Articular chondrocyte of knee joint (primary cell): ENCODE results near the gene FRMD8. TPM values are rescaled to one million over a fixed set of nuclear protein-coding genes. Genes with fewer than 3 reads are reported as not detected.

Experiments
- small RNA-seq: library from RNA; depleted of rRNA; stranded (forward); fragments of <200 nt; gene quantifications from one replicate; pipeline ENCODE3, GENCODE V24; 2012
- total RNA-seq: library from RNA; depleted of rRNA; stranded (reverse); fragments of >200 nt; gene quantifications from 2 replicates; pipeline ENCODE4 v1.2.3, GENCODE V29; 2012

FRMD8 gene
- total RNA-seq = 38.3 and 58.9 TPM in 2 replicates

GRCh38 chr11:65386307-65387140 is at the start of gene FRMD8:
Gene FRMD8 (plus strand): TSS chr11:65386637. CDS start chr11:65387037, 400 bp downstream.

GRCh38 chr11:65354265-65355012 is 32.0 kb upstream of the FRMD8 start, which contains the start of gene TIGD3:
Gene TIGD3 (plus strand): TSS chr11:65354751. CDS start chr11:65355809, 1,058 bp downstream.

GRCh38 chr11:65382033-65382803 is 4.2 kb upstream of the FRMD8 start, which contains the start of gene SLC25A45:
Gene SLC25A45 (minus strand): TSS chr11:65382646. CDS start chr11:65381951, 695 bp downstream.

GRCh38 chr11:65422633-65423515 is 36.4 kb downstream of the FRMD8 start, which contains the start of gene NEAT1:
Gene NEAT1 (plus strand): TSS chr11:65422798.

Small RNAs within 50 kb of the gene (small RNA-seq; reads per million reads assigned to genes)
- gene RF01684 = not detected

Other genes starting within 250 kb of the FRMD8 start
- gene SPDYC, start 216.4 kb upstream of the FRMD8 start, total RNA-seq = not detected in 2 replicates
- gene CAPN1, start 204.7 kb upstream of the FRMD8 start, total RNA-seq = 82.6 and 111 TPM in 2 replicates
- gene POLA2, start 124.7 kb upstream of the FRMD8 start, total RNA-seq = 6.0 and 6.8 TPM in 2 replicates
- gene CDC42EP2, start 71.8 kb upstream of the FRMD8 start, total RNA-seq = 21.0 and 24.5 TPM in 2 replicates
- gene DPF2, start 52.8 kb upstream of the FRMD8 start, total RNA-seq = 45.1 and 47.1 TPM in 2 replicates
- 0.13 TPM in 1 of 2 replicates, not detected in the other for gene TIGD3, start 31.9 kb upstream of the FRMD8 start, total RNA-seq
- gene SLC25A45, start 4.0 kb upstream of the FRMD8 start, total RNA-seq = 3.8 and 4.4 TPM in 2 replicates
- gene NEAT1, start 36.2 kb downstream of the FRMD8 start, total RNA-seq = 1,072 and 1,138 TPM in 2 replicates
- gene MALAT1, start 112.4 kb downstream of the FRMD8 start, total RNA-seq = 22,250 and 24,202 TPM in 2 replicates
- 72.1 and 75.3 TPM in 2 replicates for gene SCYL1, start 138.4 kb downstream of the FRMD8 start, total RNA-seq
- gene LTBP3, start 171.7 kb downstream of the FRMD8 start, total RNA-seq = 43.5 and 53.8 TPM in 2 replicates
- 36.2 and 42.1 TPM in 2 replicates for gene ZNRD2, start 183.8 kb downstream of the FRMD8 start, total RNA-seq
- 10.7 and 15.2 TPM in 2 replicates for gene FAM89B, start 185.9 kb downstream of the FRMD8 start, total RNA-seq
- 33.2 and 36.1 TPM in 2 replicates for gene EHBP1L1, start 189.4 kb downstream of the FRMD8 start, total RNA-seq
- not detected in 2 replicates for gene KCNK7, start 209.2 kb downstream of the FRMD8 start, total RNA-seq
- 19.0 and 20.6 TPM in 2 replicates for gene MAP3K11, start 227.6 kb downstream of the FRMD8 start, total RNA-seq
- gene PCNX3, start 229.1 kb downstream of the FRMD8 start, total RNA-seq = 21.3 and 23.1 TPM in 2 replicates